ENCODE results near the gene IFRD2.
"Not testable (repeated sequence)": the region's sequence is repeated elsewhere in the genome, so short reads cannot be mapped to it uniquely, and the experiment has no call there.

The IFRD2 gene

GRCh38 chr3:50251220-50251619 lies 41.0 kb downstream of the IFRD2 start:
- no peak for DNase-seq (ENCODE audit: low spot score)

GRCh38 chr3:50250514-50250913 lies 41.7 kb downstream of the IFRD2 start:
- no peak for DNase-seq (ENCODE audit: low spot score)

- no peak for DNase-seq (ENCODE audit: low spot score)
Observed at GRCh38 chr3:50249457-50249856, 42.8 kb downstream of the IFRD2 start.

GRCh38 chr3:50248387-50248786 lies 43.8 kb downstream of the IFRD2 start:
- DNase-seq (ENCODE audit: low spot score): peak; percentile 76

- DNase-seq (ENCODE audit: low spot score): peak; percentile 70
Observed at GRCh38 chr3:50246517-50246954, 45.7 kb downstream of the IFRD2 start.

GRCh38 chr3:50245831-50246516 lies 46.3 kb downstream of the IFRD2 start:
- peak; percentile 75 for DNase-seq (ENCODE audit: low spot score)

GRCh38 chr3:50245251-50245745 lies 46.9 kb downstream of the IFRD2 start:
- no peak for DNase-seq (ENCODE audit: low spot score)

- not testable (repeated sequence) for DNase-seq (ENCODE audit: low spot score)
Observed at GRCh38 chr3:50244813-50245212, 47.4 kb downstream of the IFRD2 start.

GRCh38 chr3:50243543-50243895 lies 48.7 kb downstream of the IFRD2 start:
- DNase-seq (ENCODE audit: low spot score): no peak

- no peak for DNase-seq (ENCODE audit: low spot score)
Observed at GRCh38 chr3:50242851-50243542, 49.2 kb downstream of the IFRD2 start.

GRCh38 chr3:50242381-50242770 lies 49.9 kb downstream of the IFRD2 start:
- DNase-seq (ENCODE audit: low spot score): no peak

- no peak for DNase-seq (ENCODE audit: low spot score)
Observed at GRCh38 chr3:50241713-50242380, 50.4 kb downstream of the IFRD2 start.

GRCh38 chr3:50241163-50241562 lies 51.1 kb downstream of the IFRD2 start:
- no peak for DNase-seq (ENCODE audit: low spot score)

- DNase-seq (ENCODE audit: low spot score): no peak
Observed at GRCh38 chr3:50239649-50240048, 52.6 kb downstream of the IFRD2 start.

- DNase-seq (ENCODE audit: low spot score): peak; percentile 45
Observed at GRCh38 chr3:50238549-50239026, 53.6 kb downstream of the IFRD2 start.

GRCh38 chr3:50237754-50238548 lies 54.3 kb downstream of the IFRD2 start:
- peak; percentile 79 for DNase-seq (ENCODE audit: low spot score)
